HCT116 (cell line): ENCODE measurements around the gene IGSF21. TPM values are rescaled to one million over a fixed set of nuclear protein-coding genes. Genes with fewer than 3 reads are reported as not detected.

ENCODE experiments used
- ATAC-seq: fragments of 200-7000 bp; cut with Tn5 transposase; 2 replicates; pipeline ENCODE4 v1.9.1; 2020; ENCODE audit warnings: mild to moderate bottlenecking, moderate library complexity
- BruUV-seq: library from RNA; stranded (reverse); fragments of 400-500 nt; replicated peaks from 2 replicates; lab custom pipeline; 2021; lab: Mats Ljungman, UMichigan
- CTCF ChIA-PET: fragments of 300-600 bp; sonication (Branson Sonifier 250); formaldehyde crosslinking; loops from one replicate; lab custom pipeline; 2021; ENCODE audit warnings: antibody characterized with exemption; lab: Charles Lee
- POLR2A ChIA-PET: fragments of 300-600, 350-600 bp; sonication (Branson Sonifier 250); formaldehyde crosslinking; loops from one replicate; lab custom pipeline; 2021; ENCODE audit warnings: antibody characterized with exemption; lab: Charles Lee
- RAD21 ChIA-PET, 2 experiments: fragments of 300-600 bp; sonication (Branson Sonifier 250); formaldehyde crosslinking; loops; one replicate each; lab custom pipeline; 2023; ENCODE audit warnings: low total read pairs in 2 of 2; ENCODE audit not compliant: uncharacterized antibody in 2 of 2, unreplicated experiment in 2 of 2, low non-redundant PET in 1 of 2; lab: Charles Lee
- DNase-seq: peaks from one replicate; pipeline ENCODE4 v3.0.0-alpha.2; 2010; ENCODE audit warnings: low read depth, low spot score
- H2AFZ ChIP-seq: fragments of 200-600 bp; shearing (Covaris generic), sonication (generic); 2 replicates; pipeline ENCODE4 v1.6.1; 2017; ENCODE audit warnings: low read depth, mixed run types, mixed read lengths, antibody characterized with exemption, low read length; ENCODE audit not compliant: poor library complexity, severe bottlenecking
- H3K27ac ChIP-seq: 2 replicates; pipeline ENCODE4 v1.5.1; 2012; ENCODE audit warnings: low read depth, low read length
- H3K27me3 ChIP-seq: fragments of 200-600 bp; sonication (generic); 2 replicates; pipeline ENCODE4 v1.6.1; 2016; ENCODE audit warnings: mixed run types, low read length, mixed read lengths; ENCODE audit not compliant: insufficient read depth
- H3K36me3 ChIP-seq, 2 experiments: fragments of 200-500 bp in 1 of 2; fragments of 200-600 bp in 1 of 2; sonication (Bioruptor generic) in 1 of 2; sonication (generic) in 1 of 2; 2 replicates each; pipeline versions ENCODE4 v1.5.1 to v1.6.1; 2014 to 2016; ENCODE audit warnings: low read length in 2 of 2, inconsistent platforms in 1 of 2, mixed read lengths in 1 of 2, mixed run types in 1 of 2; ENCODE audit not compliant: insufficient read depth in 2 of 2, control insufficient read depth in 1 of 2
- H3K4me1 ChIP-seq, 2 experiments: fragments of 200-600 bp in 1 of 2; sonication (generic) in 1 of 2; 2 replicates each; pipeline versions ENCODE4 v1.5.1 to v1.6.1; 2012 to 2017; ENCODE audit warnings: low read length in 2 of 2, inconsistent platforms in 1 of 2, mild to moderate bottlenecking in 1 of 2, mixed read lengths in 1 of 2, mixed run types in 1 of 2, moderate library complexity in 1 of 2; ENCODE audit not compliant: insufficient read depth in 2 of 2, control insufficient read depth in 1 of 2
- H3K4me2 ChIP-seq: fragments of 200-600 bp; sonication (generic); 2 replicates; pipeline ENCODE4 v1.6.1; 2017; ENCODE audit warnings: mixed run types, low read length, mixed read lengths
- H3K4me3 ChIP-seq, 2 experiments: fragments of 200-600 bp in 1 of 2; sonication (generic) in 1 of 2; replicated peaks in 1 of 2; 2 replicates each; pipeline ENCODE4 v1.5.1; 2011 to 2016; ENCODE audit warnings: low read length in 2 of 2, control low read depth in 1 of 2, low read depth in 1 of 2, mild to moderate bottlenecking in 1 of 2, mixed read lengths in 1 of 2, mixed run types in 1 of 2
- H3K79me2 ChIP-seq: fragments of 200-600 bp; sonication (generic); 2 replicates; pipeline ENCODE4 v1.6.1; 2017; ENCODE audit warnings: mild to moderate bottlenecking, mixed run types, low read length, moderate library complexity, mixed read lengths; ENCODE audit not compliant: insufficient read depth
- H3K9ac ChIP-seq: fragments of 200-600 bp; sonication (generic); 2 replicates; pipeline ENCODE4 v1.6.1; 2016; ENCODE audit warnings: low read length, mixed read lengths
- H3K9me2 ChIP-seq: fragments of 200-600 bp; sonication (generic), shearing (Covaris generic); 2 replicates; pipeline ENCODE4 v1.6.1; 2017; ENCODE audit warnings: mixed run types, mild to moderate bottlenecking, moderate library complexity; ENCODE audit not compliant: insufficient read depth
- H3K9me3 ChIP-seq, 2 experiments: fragments of 200-500 bp in 1 of 2; fragments of 200-600 bp in 1 of 2; sonication (Bioruptor generic) in 1 of 2; sonication (generic) in 1 of 2; 2 replicates each; pipeline ENCODE4 v1.6.1; 2014 to 2017; ENCODE audit warnings: low read length in 2 of 2, mixed read lengths in 2 of 2, inconsistent platforms in 1 of 2, low read depth in 1 of 2, mild to moderate bottlenecking in 1 of 2, mixed run types in 1 of 2, moderate library complexity in 1 of 2; ENCODE audit not compliant: control insufficient read depth in 1 of 2, insufficient read depth in 1 of 2
- H4K20me1 ChIP-seq: fragments of 200-600 bp; sonication (generic), shearing (Covaris generic); 2 replicates; pipeline ENCODE4 v1.6.1; 2017; ENCODE audit warnings: mixed run types, mild to moderate bottlenecking, moderate library complexity; ENCODE audit not compliant: insufficient read depth
- EZH2phosphoT487 ChIP-seq: fragments of 200-600 bp; IDR thresholded peaks from 2 replicates; pipeline ENCODE4 v1.6.1; 2018; ENCODE audit warnings: antibody characterized with exemption, borderline replicate concordance
- SIN3A ChIP-seq: IDR thresholded peaks from 2 replicates; pipeline ENCODE4 v1.6.1; 2012; ENCODE audit warnings: low read depth
- SRF ChIP-seq: IDR thresholded peaks from 2 replicates; pipeline ENCODE4 v1.6.1; 2012; ENCODE audit warnings: low read depth
- TCF7L2 ChIP-seq: IDR thresholded peaks from 2 replicates; pipeline ENCODE4 v1.7.0; 2011; ENCODE audit warnings: borderline replicate concordance, inconsistent platforms; ENCODE audit not compliant: insufficient read depth, insufficient read length; ENCODE audit errors: extremely low read depth
- YY1 ChIP-seq: IDR thresholded peaks from 2 replicates; pipeline ENCODE4 v1.6.1; 2011; ENCODE audit warnings: low read length, low read depth, moderate library complexity, mild to moderate bottlenecking; ENCODE audit not compliant: insufficient replicate concordance; ENCODE audit errors: extremely low read depth
- ZNF274 ChIP-seq: fragments of 200-500 bp; sonication (Bioruptor generic); IDR thresholded peaks from 2 replicates; pipeline ENCODE4 v1.6.1; 2014; ENCODE audit warnings: mild to moderate bottlenecking, low read depth, low read length, inconsistent platforms
- intact Hi-C: fragments of 100-400 bp; cut with micrococcal nuclease; formaldehyde crosslinking; loops from 2 replicates; pipeline ENCODE4 v1.10.0; 2022
- total RNA-seq: library from RNA; stranded (reverse); gene quantifications from one replicate; pipeline ENCODE4 v1.2.1, GENCODE V29; 2021; ENCODE audit not compliant: unreplicated experiment
- TF ChIP-seq, protein P1 (sequence below): IDR thresholded peaks from 2 replicates; pipeline ENCODE4 v1.6.1; 2012; ENCODE audit warnings: low read depth
- TF ChIP-seq, protein P2 (sequence below): IDR thresholded peaks from 2 replicates; pipeline ENCODE4 v1.6.1; 2011; ENCODE audit warnings: mild to moderate bottlenecking, low read length, moderate library complexity; ENCODE audit not compliant: insufficient replicate concordance; ENCODE audit errors: extremely low read depth

Gene IGSF21
- total RNA-seq, 1 experiment from 2014 or later = not detected

DNA sequence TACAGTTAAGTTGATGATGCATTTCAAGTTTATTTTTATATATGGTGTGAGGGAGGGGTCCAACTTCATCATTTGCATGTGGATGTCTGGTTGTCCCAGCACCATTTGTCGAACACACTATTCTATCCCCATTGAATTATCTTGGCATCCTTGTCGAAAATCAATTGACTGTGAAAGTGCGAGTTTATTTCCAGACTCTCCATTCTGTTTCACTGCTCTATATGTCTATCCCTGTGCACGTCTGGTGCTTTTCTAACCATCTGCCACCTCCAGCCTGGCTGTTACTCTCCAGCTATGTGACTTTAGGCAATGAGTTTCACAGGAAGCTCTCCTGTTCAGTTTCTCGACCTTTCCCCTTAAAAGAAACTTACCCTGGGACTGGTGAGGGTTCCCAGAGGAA is 236.0 kb downstream of the IGSF21 start:
- Histone ChIP-seq H4K20me1 (no peaks in the 10 kb centered on the region), H3K27me3 (peaks cover 40% of the 10 kb centered on the region), H3K36me3 (no peaks in the 10 kb centered on the region), H3K9ac (no peak overlapping the region), H3K4me3 (no peak overlapping the region), H3K9me3 (no peaks in the 10 kb centered on the region), H3K4me1 (peaks cover 0 to 5% of the 10 kb centered on the region in 2 experiments; a peak in 1 of 4 replicates), H3K4me2 (no peak overlapping the region)
- intact Hi-C loops = no loop called here
- POLR2A ChIA-PET = no interaction called here
- RAD21 ChIA-PET = no interaction called here
- ATAC-seq = no peak
- no peak for DNase-seq
- TF ChIP-seq ZNF274 (no peak), TCF7L2 (no peak), EZH2phosphoT487 (no peak)
- TF ChIP-seq, all 23 proteins: peak for 0
- no peaks in the 10 kb centered on the region for H3K79me2 ChIP-seq
- no peak overlapping the region for H2AFZ ChIP-seq
- CTCF ChIA-PET = no interaction called here
- no TSS peak for BruUV-seq
- no peaks in the 10 kb centered on the region for H3K9me2 ChIP-seq
- no peak overlapping the region for H3K27ac ChIP-seq

DNA sequence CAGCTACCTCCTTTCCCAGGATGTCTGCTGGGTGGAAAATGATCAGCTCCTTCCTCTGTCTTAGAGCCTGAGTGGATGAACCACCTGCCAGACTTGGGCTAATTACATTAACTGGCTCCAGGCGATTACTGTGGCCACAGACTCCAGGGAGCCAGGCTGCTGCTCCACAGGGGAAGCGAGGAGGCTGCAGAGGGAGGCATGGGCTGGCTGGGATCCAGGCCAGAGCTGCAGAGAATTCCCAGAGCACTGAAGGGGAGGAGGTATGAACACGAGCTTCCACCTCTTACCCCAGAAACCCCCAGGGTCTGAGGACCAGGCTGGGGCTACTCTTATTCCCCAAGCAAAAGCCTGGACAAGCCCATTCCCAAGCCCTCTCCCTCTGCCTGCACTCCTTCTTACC is 237.2 kb downstream of the IGSF21 start:
- DNase-seq = no peak
- H3K9me2 ChIP-seq = no peaks in the 10 kb centered on the region
- H3K4me3 ChIP-seq = no peak overlapping the region
- no peaks in the 10 kb centered on the region for H3K4me1 ChIP-seq
- H3K27ac ChIP-seq = no peak overlapping the region
- H4K20me1 ChIP-seq = no peaks in the 10 kb centered on the region
- H2AFZ ChIP-seq = no peak overlapping the region
- H3K9ac ChIP-seq = no peak overlapping the region
- ChIA-PET POLR2A (no interaction called here), CTCF (no interaction called here), RAD21 (no interaction called here)
- H3K9me3 ChIP-seq = no peaks in the 10 kb centered on the region
- peaks cover 38% of the 10 kb centered on the region for H3K27me3 ChIP-seq
- TF ChIP-seq SIN3A (no peak), SRF (no peak), TCF7L2 (no peak), YY1 (no peak)
- TF ChIP-seq, protein P1, sequence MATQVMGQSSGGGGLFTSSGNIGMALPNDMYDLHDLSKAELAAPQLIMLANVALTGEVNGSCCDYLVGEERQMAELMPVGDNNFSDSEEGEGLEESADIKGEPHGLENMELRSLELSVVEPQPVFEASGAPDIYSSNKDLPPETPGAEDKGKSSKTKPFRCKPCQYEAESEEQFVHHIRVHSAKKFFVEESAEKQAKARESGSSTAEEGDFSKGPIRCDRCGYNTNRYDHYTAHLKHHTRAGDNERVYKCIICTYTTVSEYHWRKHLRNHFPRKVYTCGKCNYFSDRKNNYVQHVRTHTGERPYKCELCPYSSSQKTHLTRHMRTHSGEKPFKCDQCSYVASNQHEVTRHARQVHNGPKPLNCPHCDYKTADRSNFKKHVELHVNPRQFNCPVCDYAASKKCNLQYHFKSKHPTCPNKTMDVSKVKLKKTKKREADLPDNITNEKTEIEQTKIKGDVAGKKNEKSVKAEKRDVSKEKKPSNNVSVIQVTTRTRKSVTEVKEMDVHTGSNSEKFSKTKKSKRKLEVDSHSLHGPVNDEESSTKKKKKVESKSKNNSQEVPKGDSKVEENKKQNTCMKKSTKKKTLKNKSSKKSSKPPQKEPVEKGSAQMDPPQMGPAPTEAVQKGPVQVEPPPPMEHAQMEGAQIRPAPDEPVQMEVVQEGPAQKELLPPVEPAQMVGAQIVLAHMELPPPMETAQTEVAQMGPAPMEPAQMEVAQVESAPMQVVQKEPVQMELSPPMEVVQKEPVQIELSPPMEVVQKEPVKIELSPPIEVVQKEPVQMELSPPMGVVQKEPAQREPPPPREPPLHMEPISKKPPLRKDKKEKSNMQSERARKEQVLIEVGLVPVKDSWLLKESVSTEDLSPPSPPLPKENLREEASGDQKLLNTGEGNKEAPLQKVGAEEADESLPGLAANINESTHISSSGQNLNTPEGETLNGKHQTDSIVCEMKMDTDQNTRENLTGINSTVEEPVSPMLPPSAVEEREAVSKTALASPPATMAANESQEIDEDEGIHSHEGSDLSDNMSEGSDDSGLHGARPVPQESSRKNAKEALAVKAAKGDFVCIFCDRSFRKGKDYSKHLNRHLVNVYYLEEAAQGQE = no peak
- TF ChIP-seq, protein P2, sequence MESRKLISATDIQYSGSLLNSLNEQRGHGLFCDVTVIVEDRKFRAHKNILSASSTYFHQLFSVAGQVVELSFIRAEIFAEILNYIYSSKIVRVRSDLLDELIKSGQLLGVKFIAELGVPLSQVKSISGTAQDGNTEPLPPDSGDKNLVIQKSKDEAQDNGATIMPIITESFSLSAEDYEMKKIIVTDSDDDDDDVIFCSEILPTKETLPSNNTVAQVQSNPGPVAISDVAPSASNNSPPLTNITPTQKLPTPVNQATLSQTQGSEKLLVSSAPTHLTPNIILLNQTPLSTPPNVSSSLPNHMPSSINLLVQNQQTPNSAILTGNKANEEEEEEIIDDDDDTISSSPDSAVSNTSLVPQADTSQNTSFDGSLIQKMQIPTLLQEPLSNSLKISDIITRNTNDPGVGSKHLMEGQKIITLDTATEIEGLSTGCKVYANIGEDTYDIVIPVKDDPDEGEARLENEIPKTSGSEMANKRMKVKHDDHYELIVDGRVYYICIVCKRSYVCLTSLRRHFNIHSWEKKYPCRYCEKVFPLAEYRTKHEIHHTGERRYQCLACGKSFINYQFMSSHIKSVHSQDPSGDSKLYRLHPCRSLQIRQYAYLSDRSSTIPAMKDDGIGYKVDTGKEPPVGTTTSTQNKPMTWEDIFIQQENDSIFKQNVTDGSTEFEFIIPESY = no peak
- no peak overlapping the region for H3K4me2 ChIP-seq
- H3K36me3 ChIP-seq = no peaks in the 10 kb centered on the region
- no peaks in the 10 kb centered on the region for H3K79me2 ChIP-seq
- no peak for ATAC-seq
- BruUV-seq = no TSS peak
- intact Hi-C loops = no loop called here
